Activated B cell treated with CpG ODN at 0.5 μM for 24 hours (primary cell): ENCODE measurements around the gene SLC6A5. TPM values are rescaled to one million over a fixed set of nuclear protein-coding genes. Genes with fewer than 3 reads are reported as not detected.
"Not testable (repeated sequence)": the region's sequence is repeated elsewhere in the genome, so short reads cannot be mapped to it uniquely, and the experiment has no call there.

Experiments used
- ATAC-seq: fragments of 200-7000 bp; cut with Tn5 transposase; one replicate; pipeline ENCODE4 v1.10.0; 2021; ENCODE audit warnings: low read depth, mild to moderate bottlenecking, moderate library complexity
- CTCF ChIA-PET: fragments of 350-600 bp; sonication (Branson Sonifier 250); formaldehyde crosslinking; loops from one replicate; lab custom pipeline; 2021; ENCODE audit warnings: antibody characterized with exemption; lab: Charles Lee
- POLR2A ChIA-PET: fragments of 350-600 bp; sonication (Branson Sonifier 250); formaldehyde crosslinking; loops from one replicate; lab custom pipeline; 2021; ENCODE audit warnings: antibody characterized with exemption; lab: Charles Lee
- DNase-seq: peaks from one replicate; pipeline ENCODE4 v3.0.0; 2022
- H3K27ac Mint-ChIP-seq: one replicate; pipeline ENCODE4 v1.8.0; 2020; ENCODE audit warnings: mixed read lengths
- H3K27me3 Mint-ChIP-seq: one replicate; pipeline ENCODE4 v1.8.0; 2021; ENCODE audit warnings: mixed read lengths
- H3K36me3 Mint-ChIP-seq: one replicate; pipeline ENCODE4 v1.8.0; 2021; ENCODE audit warnings: low read depth, mixed read lengths
- H3K4me1 Mint-ChIP-seq: one replicate; pipeline ENCODE4 v1.8.0; 2021; ENCODE audit warnings: mixed read lengths
- H3K4me3 Mint-ChIP-seq: one replicate; pipeline ENCODE4 v1.8.0; 2020; ENCODE audit warnings: mild to moderate bottlenecking, mixed read lengths
- H3K9me3 Mint-ChIP-seq: one replicate; pipeline ENCODE4 v1.8.0; 2020; ENCODE audit warnings: mixed read lengths
- intact Hi-C: fragments of 100-400 bp; cut with micrococcal nuclease; formaldehyde crosslinking; loops from one replicate; pipeline ENCODE4 v1.15.1; 2024
- total RNA-seq: library from RNA; stranded (reverse); gene quantifications from 2 replicates; pipeline ENCODE4 v1.2.3, GENCODE V29; 2022
- TF ChIP-seq, protein P1 (sequence below): fragments of 200-600 bp; IDR thresholded peaks from one replicate; pipeline ENCODE4 v1.8.0; 2022; ENCODE audit warnings: antibody characterized with exemption, mild to moderate bottlenecking

SLC6A5 gene
- total RNA-seq, 1 donor from 2014 or later = not detected

DNA sequence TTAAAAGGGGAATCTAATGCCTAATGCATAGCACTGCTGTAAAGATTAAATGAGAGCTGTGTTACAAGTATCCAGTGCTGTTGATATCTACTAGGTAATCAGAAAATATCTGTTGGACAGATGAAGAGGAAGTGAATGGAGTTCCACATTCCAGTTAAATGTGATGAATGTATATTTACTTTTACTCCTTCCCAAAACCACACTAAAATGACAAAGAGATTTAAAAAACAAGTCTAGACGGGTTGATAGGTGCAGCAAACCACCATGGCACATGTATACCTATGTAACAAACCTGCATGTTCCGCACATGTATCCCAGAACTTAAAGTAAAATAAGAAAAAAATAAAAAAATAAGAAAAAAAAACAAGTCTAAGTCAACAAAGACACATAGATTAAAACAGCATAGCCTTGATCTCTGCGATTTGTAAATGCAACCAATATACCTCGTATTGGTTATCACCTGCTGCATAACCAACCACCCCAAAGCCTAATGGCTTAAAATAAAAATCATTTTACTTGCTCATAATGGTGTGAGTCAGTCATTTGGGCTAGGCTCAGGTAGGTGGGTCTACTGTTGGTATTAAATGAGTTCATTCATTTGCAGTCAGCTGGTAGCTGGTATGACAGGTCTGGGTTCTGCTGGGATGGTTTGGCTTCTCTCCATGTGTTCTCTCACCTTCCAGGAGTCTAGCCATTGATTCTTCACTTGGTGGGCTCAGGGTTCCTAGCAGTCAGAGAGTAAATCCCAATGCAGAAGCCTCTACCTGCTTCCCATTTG, 39.7 kb upstream of the SLC6A5 start:
- H3K36me3 Mint-ChIP-seq = no peaks in the 10 kb centered on the region
- peaks cover 2% of the 10 kb centered on the region for H3K27me3 Mint-ChIP-seq
- no peak overlapping the region for H3K4me3 Mint-ChIP-seq
- no peaks in the 10 kb centered on the region for H3K4me1 Mint-ChIP-seq
- ChIA-PET CTCF (no interaction called here), POLR2A (no interaction called here)
- DNase-seq (no peak), ATAC-seq (no peak)
- TF ChIP-seq, protein P1, sequence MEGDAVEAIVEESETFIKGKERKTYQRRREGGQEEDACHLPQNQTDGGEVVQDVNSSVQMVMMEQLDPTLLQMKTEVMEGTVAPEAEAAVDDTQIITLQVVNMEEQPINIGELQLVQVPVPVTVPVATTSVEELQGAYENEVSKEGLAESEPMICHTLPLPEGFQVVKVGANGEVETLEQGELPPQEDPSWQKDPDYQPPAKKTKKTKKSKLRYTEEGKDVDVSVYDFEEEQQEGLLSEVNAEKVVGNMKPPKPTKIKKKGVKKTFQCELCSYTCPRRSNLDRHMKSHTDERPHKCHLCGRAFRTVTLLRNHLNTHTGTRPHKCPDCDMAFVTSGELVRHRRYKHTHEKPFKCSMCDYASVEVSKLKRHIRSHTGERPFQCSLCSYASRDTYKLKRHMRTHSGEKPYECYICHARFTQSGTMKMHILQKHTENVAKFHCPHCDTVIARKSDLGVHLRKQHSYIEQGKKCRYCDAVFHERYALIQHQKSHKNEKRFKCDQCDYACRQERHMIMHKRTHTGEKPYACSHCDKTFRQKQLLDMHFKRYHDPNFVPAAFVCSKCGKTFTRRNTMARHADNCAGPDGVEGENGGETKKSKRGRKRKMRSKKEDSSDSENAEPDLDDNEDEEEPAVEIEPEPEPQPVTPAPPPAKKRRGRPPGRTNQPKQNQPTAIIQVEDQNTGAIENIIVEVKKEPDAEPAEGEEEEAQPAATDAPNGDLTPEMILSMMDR = no peak
- H3K9me3 Mint-ChIP-seq = peaks cover 7% of the 10 kb centered on the region
- H3K27ac Mint-ChIP-seq = no peak overlapping the region
- intact Hi-C loops = no loop called here

DNA sequence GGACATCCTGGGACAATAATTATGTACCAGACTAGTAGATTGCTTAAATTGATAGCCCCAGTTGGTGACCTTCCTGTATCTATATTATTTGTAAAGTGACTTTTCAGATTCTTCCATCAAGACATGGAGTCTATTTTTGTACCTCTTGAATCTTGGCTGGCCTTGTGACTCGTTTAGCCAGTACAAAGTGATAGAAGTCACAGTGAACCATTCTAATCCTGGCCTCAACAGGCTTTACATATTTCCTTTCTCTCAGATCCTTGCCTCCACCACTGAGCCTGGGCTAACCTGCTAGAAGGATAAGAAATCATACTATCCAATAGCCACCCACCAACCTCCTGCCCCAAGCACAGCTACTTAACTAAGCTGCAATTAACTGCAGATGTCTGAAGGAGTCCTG, 37.5 kb upstream of the SLC6A5 start:
- TF ChIP-seq, protein P1 = no peak
- Mint-ChIP-seq H3K4me1 (no peaks in the 10 kb centered on the region), H3K27me3 (peaks cover 2% of the 10 kb centered on the region), H3K36me3 (no peaks in the 10 kb centered on the region), H3K4me3 (no peak overlapping the region), H3K9me3 (no peaks in the 10 kb centered on the region), H3K27ac (no peak overlapping the region)
- ATAC-seq = no peak
- DNase-seq = no peak
- ChIA-PET POLR2A (no interaction called here), CTCF (no interaction called here)
- intact Hi-C loops = no loop called here

DNA sequence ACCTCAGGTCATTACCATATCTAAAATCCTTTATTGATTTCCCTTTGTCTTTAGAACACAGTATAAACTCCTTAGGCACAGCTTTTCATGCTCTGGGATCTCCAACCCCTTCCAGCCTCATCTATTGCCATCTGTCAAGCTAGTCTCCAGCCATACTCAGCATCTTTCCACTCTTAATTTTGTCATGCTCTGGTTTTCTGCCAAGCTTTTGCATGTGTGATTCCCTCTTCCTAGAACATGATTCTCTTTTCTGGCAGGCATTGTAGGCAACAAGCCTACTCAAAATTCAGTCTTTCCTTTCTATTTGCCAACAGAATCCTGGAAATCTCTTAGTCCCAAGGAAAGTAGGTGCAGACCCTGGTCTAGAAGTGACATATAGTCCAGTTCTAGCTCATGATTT, 35.5 kb upstream of the SLC6A5 start:
- TF ChIP-seq, protein P1 = no peak
- Mint-ChIP-seq H3K4me1 (no peaks in the 10 kb centered on the region), H3K27me3 (peaks cover 5% of the 10 kb centered on the region), H3K27ac (no peak overlapping the region), H3K36me3 (no peaks in the 10 kb centered on the region), H3K9me3 (no peaks in the 10 kb centered on the region), H3K4me3 (no peak overlapping the region)
- CTCF ChIA-PET = no interaction called here
- DNase-seq (no peak), ATAC-seq (no peak)
- POLR2A ChIA-PET = interaction anchor here (0.6 kb wide), 1 partner anchor 33 kb away, joined by 3 read pairs; no protein-coding TSS in a partner anchor
- intact Hi-C loops = no loop called here

- DNase-seq (no peak), ATAC-seq (no peak)
- ChIA-PET CTCF (no interaction called here), POLR2A (no interaction called here)
- H3K9me3 Mint-ChIP-seq = no peaks in the 10 kb centered on the region
- H3K4me3 Mint-ChIP-seq = no peak overlapping the region
- no peaks in the 10 kb centered on the region for H3K36me3 Mint-ChIP-seq
- no peaks in the 10 kb centered on the region for H3K4me1 Mint-ChIP-seq
- H3K27ac Mint-ChIP-seq = no peak overlapping the region
- H3K27me3 Mint-ChIP-seq = peaks cover 5% of the 10 kb centered on the region
- intact Hi-C loops = no loop called here
- TF ChIP-seq, protein P1 = no peak
Observed at GRCh38 chr11:20564846-20565635, 34.4 kb upstream of the SLC6A5 start.

- intact Hi-C loops, H3K9me3 Mint-ChIP-seq, H3K4me3 Mint-ChIP-seq, H3K36me3 Mint-ChIP-seq, H3K27ac Mint-ChIP-seq, H3K4me1 Mint-ChIP-seq, POLR2A ChIA-PET, DNase-seq, CTCF ChIA-PET, ATAC-seq, H3K27me3 Mint-ChIP-seq: not testable (repeated sequence)
Observed at GRCh38 chr11:20566115-20566514, 33.3 kb upstream of the SLC6A5 start.
